DMS 273 (cell line): ENCODE results near the gene ZNF618.
"Not testable (repeated sequence)": the region's sequence is repeated elsewhere in the genome, so short reads cannot be mapped to it uniquely, and the experiment has no call there.

Source experiments
- DNase-seq: peaks from one replicate; lab custom pipeline; 2025; ENCODE audit not compliant: unreplicated experiment; lab: John Stamatoyannopoulos, UW

Gene ZNF618

DNA sequence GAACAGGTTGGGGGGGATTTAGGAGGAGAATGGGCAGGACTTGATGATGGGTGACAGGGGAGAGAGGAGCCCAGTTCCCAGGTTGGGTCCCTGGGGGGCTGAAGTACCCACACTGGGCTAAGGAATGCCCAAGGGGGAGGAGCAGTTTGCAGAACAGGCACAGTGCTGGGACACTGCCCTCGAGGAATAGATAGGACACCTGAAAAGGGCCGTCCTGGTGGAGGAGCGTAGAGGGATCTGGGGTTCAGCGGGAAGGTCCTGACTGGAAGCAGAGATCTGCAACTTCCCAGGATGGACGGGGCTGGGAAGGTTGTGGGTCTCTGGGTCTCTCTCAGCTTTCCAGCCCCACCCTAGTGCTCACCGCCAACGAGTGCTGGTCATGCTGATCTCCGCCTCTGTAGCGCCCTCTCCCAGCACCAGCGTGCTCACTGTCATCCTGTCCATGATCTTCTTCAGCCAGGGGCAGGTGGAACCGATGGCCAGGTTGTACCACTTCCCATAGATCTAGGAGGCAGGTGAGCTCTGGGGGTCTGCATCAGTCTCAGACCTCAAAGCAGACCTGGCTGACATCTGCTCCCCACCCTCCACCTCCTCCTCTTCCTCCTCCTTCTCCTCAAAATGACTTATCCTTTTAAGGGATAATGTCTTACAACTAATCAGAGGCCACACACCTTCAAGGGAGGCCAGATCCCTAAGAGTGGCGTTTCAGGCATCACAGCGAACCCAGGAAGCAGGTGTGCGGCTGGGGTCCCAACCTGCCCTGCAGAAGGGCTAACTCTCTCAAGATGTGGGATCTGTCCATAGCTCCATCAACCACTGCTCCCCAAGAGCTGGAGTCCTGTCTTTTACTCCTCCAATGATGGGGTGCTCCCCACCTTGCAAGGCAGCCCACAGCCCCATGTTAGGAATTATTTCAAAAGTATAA, 200.4 kb downstream of the ZNF618 start:
- DNase-seq: no peak

DNA sequence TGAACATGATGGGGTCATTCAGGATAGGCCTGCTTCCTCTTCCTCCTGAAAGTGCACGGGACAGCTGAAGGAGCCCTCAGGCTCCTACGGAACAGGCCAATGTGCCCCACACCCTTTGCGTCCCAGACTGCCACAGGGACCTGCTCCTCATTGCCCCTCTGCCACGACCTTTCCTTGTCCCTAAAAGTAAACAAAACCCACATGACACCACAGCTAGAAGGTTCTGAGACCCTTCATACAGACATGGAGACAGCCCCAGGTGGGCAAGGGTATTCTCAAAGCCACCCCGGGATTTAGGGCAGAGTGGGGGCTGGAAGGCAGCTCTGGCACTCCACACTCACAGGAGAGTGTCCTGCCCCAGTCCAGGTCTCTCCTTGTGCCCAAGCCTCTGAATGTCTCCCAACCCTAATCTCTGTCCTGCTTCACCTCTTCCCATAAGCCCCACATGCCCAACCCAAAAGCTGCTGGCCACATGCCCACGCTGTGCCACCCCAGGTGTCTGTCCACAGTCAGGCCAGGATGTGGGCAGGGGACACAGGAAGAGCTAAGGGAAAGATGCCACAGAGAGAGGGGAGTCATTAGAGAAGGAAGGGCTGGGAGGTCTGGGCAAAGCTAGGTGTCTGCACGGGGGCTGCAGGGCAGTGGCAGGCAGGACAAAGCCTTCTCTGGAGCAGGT, 201.2 kb downstream of the ZNF618 start:
- no peak for DNase-seq

DNA sequence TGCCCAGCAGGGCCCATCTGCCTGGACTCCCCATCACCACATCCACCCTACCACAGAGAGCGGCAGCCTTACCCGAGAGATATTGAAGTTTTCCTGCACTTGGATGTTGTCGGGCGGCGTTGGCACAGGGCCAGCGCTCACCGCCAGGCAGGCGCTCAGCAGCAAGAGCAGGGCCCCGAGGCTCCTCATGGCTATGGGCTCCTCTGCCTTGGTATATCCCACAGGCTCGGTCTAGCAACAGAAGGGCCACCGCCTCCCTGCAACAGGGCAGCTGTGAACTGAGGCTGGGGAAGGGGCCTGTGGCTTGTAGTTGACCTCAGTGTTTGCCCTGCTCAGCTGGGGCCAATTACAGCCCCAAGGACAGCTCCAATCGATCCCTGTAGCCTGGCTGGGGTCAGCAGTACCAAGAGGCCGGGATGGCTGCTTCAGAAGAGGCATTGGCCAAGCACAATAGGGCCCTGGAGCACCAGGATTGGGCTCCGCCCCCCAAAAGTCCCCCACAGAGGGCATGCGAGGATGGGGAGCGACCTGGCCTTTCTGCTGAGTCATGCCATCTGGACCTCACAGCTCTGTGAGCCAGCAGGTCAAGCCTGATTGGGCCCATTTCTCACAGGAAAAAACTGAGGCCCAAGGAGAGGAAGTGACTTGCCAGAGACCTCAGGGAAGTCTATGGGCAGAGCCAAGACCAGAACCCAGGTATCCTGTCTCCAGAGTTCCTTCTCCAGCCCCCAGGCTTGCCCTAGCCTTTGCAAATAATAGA, 202.1 kb downstream of the ZNF618 start, which contains the start of gene AMBP:
AMBP (minus strand) TSS at position 280 of the 760 bp plus-strand sequence; CDS start at position 189, 91 bp downstream.
- peak; percentile 70 for DNase-seq

- no peak for DNase-seq
Measured at GRCh38 chr9:114078781-114079156, 202.7 kb downstream of the ZNF618 start.

GRCh38 chr9:114080195-114080772, 204.2 kb downstream of the ZNF618 start:
- DNase-seq: no peak

GRCh38 chr9:114080773-114081440, 204.8 kb downstream of the ZNF618 start:
- no peak for DNase-seq

DNA sequence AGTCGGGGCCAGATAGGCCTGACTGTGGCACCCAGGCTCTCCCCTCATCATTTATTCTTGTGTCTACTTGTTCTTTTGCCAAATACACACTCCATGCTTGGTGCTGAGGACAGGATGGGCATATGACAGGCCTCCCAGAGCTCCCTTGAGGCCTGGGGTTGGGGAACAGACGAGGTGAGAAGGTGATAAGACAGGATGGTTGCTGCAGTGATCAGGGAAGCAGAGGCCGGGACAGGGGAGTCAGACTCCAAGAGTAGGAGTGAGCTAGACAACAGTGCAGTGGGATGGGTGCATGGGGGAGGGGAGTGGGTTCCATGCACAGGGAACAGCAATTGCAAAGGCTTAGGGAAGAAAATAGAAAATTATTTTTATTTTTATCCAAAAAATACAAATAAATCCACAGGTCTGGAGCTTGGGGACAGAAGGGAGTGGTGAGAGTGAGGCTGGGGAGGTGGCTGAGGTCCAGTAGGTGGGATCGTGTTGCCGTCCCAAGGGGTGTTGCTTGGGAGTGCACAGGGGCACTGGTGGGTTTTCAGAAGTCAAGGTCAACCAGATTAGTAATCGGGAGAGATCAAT, 205.4 kb downstream of the ZNF618 start:
- no peak for DNase-seq

- peak; percentile 96 for DNase-seq
Measured at GRCh38 chr9:114082017-114082762, 206.1 kb downstream of the ZNF618 start.

GRCh38 chr9:114082763-114083412, 206.8 kb downstream of the ZNF618 start:
- DNase-seq: not testable (repeated sequence)

DNA sequence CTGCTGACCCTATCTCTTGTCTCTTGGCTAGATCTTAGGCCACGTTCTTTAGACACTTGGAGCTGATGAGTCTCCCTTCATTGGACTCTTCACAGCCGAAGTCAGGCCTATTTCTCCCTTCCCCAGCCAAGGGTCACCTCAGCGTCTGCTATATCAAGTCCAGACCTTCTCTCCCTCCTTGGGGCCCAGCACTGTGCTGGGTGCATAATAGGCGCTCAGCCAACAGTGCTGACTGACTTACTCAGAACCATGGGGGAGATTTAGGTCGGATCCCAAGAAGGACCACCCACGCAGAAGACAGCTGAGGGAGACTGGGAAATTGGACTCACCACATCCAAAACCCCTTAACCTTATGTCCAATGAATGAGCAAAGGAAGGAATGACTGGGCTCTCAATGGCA, 207.6 kb downstream of the ZNF618 start:
- no peak for DNase-seq

GRCh38 chr9:114084282-114085073, 208.4 kb downstream of the ZNF618 start:
- no peak for DNase-seq

DNA sequence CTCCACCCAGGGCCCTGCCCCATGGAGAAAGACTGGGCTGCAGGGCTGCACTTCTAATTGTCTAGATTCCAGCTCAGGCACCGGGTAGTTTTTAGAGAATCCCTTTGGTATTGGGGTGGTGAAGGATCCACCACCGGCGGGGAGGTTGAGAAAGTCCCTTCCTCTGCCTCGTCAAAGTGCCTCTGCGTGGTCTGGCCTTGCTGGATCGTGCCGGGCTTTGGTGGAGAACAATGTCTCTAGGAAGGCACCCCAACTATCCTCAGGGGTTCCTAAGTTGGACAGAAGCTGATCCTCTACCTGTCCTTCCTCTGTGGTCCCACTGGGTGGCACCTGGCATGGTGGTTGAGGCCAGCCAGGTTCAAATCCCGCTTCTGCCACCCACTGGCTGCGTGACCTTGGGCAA, 209.3 kb downstream of the ZNF618 start:
- no peak for DNase-seq

DNA sequence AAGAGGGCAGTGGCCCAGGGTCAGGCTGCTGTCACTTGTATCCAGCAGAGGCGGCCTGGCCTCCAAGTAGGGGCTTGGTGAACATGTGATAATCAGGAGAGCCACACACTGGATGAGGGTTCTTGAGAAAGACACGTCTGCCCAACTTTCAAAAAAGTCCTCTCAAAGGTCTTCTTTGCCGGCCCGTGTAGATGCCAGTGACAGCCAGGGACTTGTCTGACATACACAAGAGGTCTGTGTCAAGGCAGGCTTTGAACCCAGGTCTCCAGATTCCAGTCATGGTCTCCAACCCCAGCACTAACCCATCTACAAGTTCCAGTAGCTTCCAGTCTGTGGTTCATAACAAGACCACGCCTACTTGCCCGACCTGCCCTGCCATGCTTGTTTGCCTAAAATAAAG, 209.9 kb downstream of the ZNF618 start:
- DNase-seq: no peak

DNA sequence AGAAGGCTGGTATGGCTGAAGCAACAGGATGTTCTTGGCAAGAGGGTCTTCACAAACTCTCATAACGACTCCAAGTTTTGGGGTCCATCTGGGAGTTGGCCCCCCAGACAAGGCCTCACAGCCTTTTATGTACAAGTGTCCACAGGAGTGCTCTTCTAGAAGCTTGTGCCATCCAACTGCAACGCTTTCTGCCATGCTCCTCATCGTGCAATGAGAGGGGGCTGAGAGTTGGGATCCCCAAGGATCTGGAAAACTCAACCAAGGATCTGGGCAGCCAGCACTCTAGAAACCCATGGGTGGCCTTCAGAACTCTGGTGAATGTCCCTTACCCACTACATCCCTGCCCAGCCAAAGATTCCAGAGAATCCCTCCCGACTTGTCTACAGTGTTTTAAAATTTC, 210.5 kb downstream of the ZNF618 start:
- no peak for DNase-seq

- DNase-seq: no peak
Measured at GRCh38 chr9:114087721-114088120, 211.6 kb downstream of the ZNF618 start.

DNA sequence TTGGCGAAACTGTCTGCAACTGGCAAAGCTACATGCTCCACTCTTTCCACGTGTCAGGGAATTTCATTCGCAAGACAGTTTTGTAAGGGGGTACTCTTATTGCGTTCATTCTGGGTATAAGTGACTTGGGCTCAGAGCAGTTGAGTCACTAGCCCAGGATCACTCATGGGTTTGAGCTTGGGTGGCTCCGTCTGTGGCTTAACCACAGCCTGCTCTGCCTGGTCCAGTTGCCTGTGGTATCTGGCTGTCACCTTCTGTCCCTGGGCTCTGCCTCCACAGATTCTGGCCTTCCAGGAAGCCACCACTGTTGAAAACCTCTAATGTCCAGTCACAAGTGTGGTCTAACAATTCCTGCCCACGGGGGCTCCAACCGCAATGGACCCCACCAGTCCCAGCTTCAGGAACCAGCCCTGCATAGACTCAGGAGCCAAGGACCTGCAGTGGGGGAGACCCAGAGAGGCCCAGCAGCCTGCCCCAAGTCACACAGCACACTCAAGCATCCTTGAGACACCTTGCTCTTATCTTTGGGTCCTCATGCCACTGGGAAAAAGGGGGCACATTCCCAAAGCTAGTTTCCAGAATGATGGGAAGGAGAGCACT, 212.6 kb downstream of the ZNF618 start:
- DNase-seq: no peak

GRCh38 chr9:114089206-114089840, 213.2 kb downstream of the ZNF618 start:
- no peak for DNase-seq
